ENCODE measurements around the gene DAGLB.
"Not testable (repeated sequence)": the region's sequence is repeated elsewhere in the genome, so short reads cannot be mapped to it uniquely, and the experiment has no call there.

DAGLB gene

GRCh38 chr7:6425948-6426347 is 21.8 kb downstream of the DAGLB start:
- DNase-seq: no peak

GRCh38 chr7:6423942-6424701 is 23.6 kb downstream of the DAGLB start:
- DNase-seq: peak; percentile 28

GRCh38 chr7:6422926-6423632 is 24.7 kb downstream of the DAGLB start:
- no peak for DNase-seq

GRCh38 chr7:6422095-6422494 is 25.7 kb downstream of the DAGLB start:
- DNase-seq: no peak

GRCh38 chr7:6420680-6421079 is 27.1 kb downstream of the DAGLB start:
- DNase-seq: no peak

- no peak for DNase-seq
These were observed 28.4 kb downstream of the DAGLB start for GRCh38 chr7:6419310-6419773.

- no peak for DNase-seq
These were observed 30.3 kb downstream of the DAGLB start for GRCh38 chr7:6417408-6417807.

GRCh38 chr7:6416516-6417145 is 31.1 kb downstream of the DAGLB start:
- no peak for DNase-seq

- DNase-seq: no peak
These were observed 34.1 kb downstream of the DAGLB start for GRCh38 chr7:6413637-6414036.

- DNase-seq: no peak
These were observed 37.6 kb downstream of the DAGLB start for GRCh38 chr7:6409944-6410693.

- DNase-seq: no peak
These were observed 38.7 kb downstream of the DAGLB start for GRCh38 chr7:6409091-6409490.

GRCh38 chr7:6407434-6407833 is 40.3 kb downstream of the DAGLB start:
- DNase-seq: no peak

GRCh38 chr7:6406121-6406520 is 41.6 kb downstream of the DAGLB start:
- no peak for DNase-seq

GRCh38 chr7:6403907-6404306 is 43.8 kb downstream of the DAGLB start:
- DNase-seq: no peak

GRCh38 chr7:6402741-6403140 is 45.0 kb downstream of the DAGLB start:
- DNase-seq: no peak

- no peak for DNase-seq
These were observed 45.7 kb downstream of the DAGLB start for GRCh38 chr7:6402041-6402440.

GRCh38 chr7:6401536-6401935 is 46.2 kb downstream of the DAGLB start:
- no peak for DNase-seq

- DNase-seq: not testable (repeated sequence)
These were observed 47.3 kb downstream of the DAGLB start for GRCh38 chr7:6400243-6401105.

GRCh38 chr7:6399351-6399750 is 48.4 kb downstream of the DAGLB start:
- DNase-seq: no peak

- no peak for DNase-seq
These were observed 48.8 kb downstream of the DAGLB start for GRCh38 chr7:6398943-6399342.

- DNase-seq: not testable (repeated sequence)
These were observed 49.8 kb downstream of the DAGLB start for GRCh38 chr7:6397759-6398495.
